DMS153 treated with DMSO at 0.1 percent for 48 hours (cell line): ENCODE measurements around the gene RBM10.

Experiments used
- DNase-seq: peaks from one replicate; lab custom pipeline; 2025; ENCODE audit not compliant: unreplicated experiment; lab: John Stamatoyannopoulos, UW

Gene RBM10

GRCh38 chrX:47194194-47194787 is 49.3 kb downstream of the RBM10 start:
- no peak for DNase-seq

- no peak for DNase-seq
Observed at GRCh38 chrX:47196098-47196497, 51.1 kb downstream of the RBM10 start.

- no peak for DNase-seq
Observed at GRCh38 chrX:47197526-47197925, 52.5 kb downstream of the RBM10 start.

GRCh38 chrX:47198026-47198686 is 53.1 kb downstream of the RBM10 start:
- DNase-seq = no peak

- no peak for DNase-seq
Observed at GRCh38 chrX:47198687-47199080, 53.7 kb downstream of the RBM10 start.

- DNase-seq = no peak
Observed at GRCh38 chrX:47199286-47199685, 54.3 kb downstream of the RBM10 start.

GRCh38 chrX:47200385-47201150 is 55.5 kb downstream of the RBM10 start:
- no peak for DNase-seq

- DNase-seq = no peak
Observed at GRCh38 chrX:47201345-47201944, 56.4 kb downstream of the RBM10 start.

- no peak for DNase-seq
Observed at GRCh38 chrX:47202316-47202715, 57.3 kb downstream of the RBM10 start.

- no peak for DNase-seq
Observed at GRCh38 chrX:47202877-47203276, 57.9 kb downstream of the RBM10 start.

GRCh38 chrX:47204970-47205369 is 59.9 kb downstream of the RBM10 start:
- DNase-seq = no peak

- no peak for DNase-seq
Observed at GRCh38 chrX:47206316-47206715, 61.3 kb downstream of the RBM10 start.

GRCh38 chrX:47208108-47208507 is 63.1 kb downstream of the RBM10 start:
- DNase-seq = no peak

- DNase-seq = no peak
Observed at GRCh38 chrX:47209508-47210238, 64.7 kb downstream of the RBM10 start.

- no peak for DNase-seq
Observed at GRCh38 chrX:47210661-47211425, 65.8 kb downstream of the RBM10 start.

- DNase-seq = no peak
Observed at GRCh38 chrX:47212381-47213293, 67.6 kb downstream of the RBM10 start.

GRCh38 chrX:47214435-47215077 is 69.5 kb downstream of the RBM10 start:
- no peak for DNase-seq

GRCh38 chrX:47215291-47215900 is 70.4 kb downstream of the RBM10 start:
- DNase-seq = no peak
